Measurements from ENCODE around the gene PRKAR1B.

Gene PRKAR1B

DNA sequence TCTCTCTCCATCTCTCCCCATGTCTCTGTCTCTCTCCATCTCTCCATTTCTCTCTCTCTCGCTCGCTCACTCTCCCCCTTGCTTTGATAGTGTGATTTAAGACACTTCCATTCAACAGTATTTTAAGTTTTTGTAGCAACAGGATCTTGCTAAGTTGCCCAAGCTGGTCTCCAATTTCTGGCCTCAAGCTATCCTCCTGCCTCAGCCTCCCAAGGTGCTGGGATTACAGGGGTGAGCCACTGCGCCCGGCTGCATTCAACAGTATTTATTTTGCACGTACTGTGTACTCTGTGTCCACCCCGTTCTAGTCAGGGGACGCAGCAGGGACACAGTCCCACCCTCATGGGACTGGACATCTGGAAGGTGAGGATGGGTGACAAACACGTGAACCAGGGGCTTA lies 193.0 kb downstream of the PRKAR1B start:
- DNase-seq, result no peak

DNA sequence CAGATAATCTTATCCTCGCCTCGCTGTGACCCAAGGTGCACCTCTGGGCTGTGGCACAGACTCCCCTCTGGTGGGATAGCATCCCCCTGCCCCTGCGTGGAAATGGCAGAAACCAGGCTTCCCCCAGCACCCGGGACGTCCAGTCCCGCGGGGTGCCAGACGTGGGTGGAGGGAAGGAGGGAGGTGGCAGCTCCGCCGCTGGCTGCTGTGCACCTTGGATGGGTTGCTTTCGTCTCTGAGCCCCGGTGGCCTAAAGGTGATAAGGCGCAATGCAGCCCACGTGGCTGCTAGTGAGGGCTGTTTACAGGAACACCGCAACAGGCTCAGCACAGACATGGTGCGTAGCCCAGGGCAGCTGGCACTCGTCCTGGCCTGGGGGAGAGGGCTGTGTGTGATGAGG lies 193.8 kb downstream of the PRKAR1B start:
- DNase-seq, result no peak

DNA sequence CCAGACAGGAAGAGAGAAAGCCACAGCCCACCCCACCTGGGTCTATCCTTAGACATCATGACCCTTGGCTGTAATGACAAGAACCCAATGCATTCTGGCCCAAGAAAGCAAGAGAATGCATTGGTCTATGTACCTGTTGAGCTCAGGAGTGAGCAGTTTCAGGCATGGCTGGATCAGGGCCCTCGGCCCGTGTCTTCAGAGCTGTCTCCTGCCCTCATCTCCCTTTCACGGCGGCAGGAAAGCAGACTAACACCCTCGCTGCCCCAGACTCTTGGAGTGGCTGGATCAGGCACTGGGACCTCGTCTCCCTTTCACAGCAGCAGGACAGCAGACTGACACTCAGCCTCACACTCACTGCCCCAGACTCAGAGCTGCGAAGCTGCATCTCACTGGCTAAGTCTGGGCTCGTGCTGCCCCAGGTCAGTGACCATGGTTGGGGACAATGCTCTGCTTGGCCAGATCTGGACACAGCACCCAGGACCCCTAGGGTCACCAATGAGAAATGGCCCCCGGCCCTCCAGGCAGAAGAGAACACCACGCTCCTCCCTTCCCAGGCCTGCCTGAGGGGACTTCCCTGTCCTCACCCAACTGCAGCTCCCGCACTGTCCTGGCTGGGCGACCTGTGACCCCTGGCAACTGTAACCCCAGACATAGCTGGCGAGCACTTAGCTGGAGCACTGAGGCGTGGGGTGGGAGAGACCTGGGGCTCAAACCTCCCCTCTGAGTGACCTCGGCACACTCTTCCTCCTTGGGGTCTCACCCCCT lies 194.5 kb downstream of the PRKAR1B start:
- no peak for DNase-seq

DNA sequence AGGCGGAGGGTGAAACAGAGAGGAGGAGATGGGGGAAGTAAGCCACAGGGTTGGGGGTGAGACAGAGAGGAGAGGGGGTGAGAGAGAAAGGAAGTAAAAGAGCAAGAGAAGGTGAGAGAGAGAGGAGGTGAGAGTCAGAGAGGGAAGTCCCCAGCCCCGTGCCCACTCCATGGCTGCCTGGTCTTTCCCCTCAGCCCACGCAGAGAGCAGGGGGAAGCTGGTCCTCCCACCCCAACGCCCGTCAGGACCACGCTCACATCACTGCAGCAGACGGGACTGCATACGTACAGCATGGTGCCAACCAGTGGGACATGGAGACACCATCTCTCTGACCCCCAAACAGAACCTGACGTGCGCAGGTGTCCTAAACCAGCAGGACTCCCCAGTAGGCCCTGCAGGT lies 195.3 kb downstream of the PRKAR1B start:
- DNase-seq, result no peak

DNA sequence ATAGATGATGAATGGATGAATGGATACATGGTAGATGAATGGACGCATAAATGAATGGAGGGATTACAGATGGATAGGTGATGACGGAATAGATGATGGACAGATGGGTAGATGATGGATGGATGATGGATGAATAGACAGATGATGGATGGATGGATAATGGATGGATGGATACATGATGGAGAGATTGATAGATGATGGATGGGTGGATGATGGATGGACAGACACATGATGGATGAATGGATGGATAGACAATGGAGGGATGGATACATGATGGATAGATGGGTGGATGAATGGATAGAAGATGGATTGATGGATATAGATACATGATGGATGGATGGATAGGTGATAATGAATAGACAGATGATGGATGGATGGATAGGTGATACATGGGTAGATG lies 198.6 kb downstream of the PRKAR1B start:
- no peak for DNase-seq

DNA sequence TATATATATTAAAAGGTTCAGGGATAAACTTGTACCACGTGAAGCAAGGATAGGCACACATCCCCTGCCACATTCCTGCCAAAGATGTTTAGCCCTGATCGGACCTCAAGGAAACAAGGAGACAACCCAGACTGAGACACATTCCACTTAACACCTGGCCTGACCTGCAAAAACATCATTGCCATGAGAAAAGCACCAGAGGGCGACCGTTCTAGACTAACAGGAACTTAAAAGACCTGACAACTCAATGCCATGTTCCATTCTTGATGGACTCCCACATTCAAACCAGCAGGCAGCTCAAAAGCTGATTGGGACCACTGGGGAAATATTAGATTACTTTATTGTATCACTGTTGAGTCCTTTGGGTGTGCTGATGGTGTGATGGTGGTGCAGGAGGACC lies 199.4 kb downstream of the PRKAR1B start:
- DNase-seq, result no peak

DNA sequence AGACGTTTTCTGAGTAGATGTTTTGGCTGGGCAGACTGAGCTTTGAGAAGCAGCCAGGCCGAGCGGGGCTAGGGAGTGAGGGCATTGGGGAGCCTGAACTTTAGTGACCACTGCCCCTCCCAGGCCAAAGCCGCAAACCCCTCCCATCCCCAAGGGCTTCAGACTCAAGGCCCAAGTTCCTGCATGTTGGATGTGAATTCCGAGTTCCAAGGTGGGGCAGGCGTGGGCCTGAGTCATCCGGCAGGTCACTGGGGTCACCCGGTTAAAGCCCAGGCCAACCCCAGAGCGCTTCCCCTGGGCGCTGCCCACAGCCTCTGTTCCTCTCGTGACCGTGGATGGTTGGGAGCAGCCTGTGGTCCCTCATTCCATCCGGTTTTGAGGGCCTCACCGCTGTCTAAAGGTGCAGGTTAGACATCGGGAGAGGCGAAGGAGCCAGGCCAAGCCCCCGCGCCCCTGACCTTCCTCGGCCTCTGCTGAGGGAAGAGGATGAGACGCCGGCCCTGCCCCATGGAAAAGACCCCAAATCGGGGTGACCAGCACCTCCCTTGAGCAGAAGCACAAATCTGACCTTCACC lies 200.5 kb downstream of the PRKAR1B start:
- no peak for DNase-seq

DNA sequence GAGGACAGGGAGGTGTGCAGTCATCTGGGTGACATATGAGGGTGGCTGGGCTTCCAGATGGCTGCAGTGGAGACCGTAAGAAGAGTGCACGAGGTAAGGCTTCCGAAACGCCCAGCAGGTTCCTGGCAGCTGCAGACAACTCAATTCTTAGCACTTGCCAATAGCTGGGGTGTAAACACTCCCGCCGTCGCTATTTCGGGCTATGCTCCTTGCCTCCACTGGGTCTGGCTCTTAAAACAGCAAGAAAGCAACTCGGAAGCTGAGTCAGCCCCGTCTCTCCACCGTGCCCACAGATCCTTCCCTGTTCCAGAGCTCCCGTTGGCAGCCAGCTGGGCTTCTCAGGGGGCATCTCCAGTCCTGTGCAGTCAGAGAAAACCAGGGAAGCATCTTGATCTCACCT lies 201.3 kb downstream of the PRKAR1B start:
- no peak for DNase-seq

DNA sequence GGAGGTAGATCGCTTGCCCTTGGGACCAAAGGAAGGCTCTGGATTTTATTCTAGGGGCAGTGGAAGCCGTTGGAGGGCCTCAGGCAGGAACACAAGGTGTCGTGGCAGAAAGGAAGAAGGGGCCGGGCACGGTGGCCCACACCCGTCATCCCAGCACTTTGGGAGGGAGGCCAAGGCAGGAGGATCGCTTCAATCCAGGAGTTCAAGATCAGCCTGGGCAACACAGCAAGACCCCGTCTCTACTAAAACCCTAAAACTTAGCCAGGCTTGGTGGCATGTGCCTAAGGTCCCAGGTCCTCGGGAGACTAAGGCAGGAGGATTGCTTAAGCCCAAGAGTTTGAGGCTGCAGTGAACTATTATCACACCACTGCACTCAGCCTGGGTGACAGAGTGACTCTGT lies 202.3 kb downstream of the PRKAR1B start:
- no peak for DNase-seq

DNA sequence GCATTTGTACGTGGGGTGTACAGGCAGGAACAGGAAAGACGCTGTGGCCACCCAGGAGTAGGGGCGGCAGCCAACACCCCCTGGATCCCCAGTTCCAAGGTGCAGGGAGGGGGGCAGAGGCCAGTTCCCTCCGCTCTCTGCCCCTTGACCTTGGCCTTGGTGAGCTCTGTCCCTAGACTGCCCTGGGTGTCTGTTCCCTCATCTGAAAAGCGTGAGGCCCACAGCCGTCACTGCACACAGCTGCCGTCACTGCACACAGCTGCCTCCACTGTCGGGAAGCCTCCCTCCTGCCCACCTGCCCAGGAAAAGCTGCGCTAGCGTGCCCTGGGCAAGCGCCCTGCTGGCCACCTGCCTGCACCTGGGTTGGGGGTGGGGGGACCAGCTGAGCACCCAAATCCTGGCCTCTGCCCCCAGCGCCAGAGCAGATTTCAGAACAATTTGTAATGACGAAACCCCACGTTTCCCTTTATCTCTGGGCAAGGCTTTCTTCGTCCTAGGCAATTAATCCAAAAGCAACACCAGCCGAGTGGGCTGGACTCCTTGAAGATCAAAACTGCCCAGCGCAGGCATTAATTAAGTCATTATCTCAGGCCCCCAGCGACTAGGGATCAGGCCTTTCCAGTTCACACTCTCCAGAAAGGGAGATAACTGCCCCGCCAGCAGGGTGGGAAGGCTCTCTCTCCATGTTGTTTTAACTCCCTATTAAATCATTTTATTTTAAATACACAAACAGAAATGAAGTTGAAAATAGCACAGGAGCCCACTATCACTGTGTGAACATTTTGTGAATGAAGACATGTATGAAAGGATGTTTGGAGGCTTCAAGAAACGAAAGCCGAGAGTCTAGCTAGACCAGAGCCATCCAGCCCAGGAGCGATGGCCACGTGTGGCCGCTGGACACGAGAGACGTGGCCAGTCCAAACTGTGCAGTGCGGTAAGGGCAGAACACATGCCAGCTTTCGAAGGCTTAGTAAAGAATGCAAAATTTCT lies 203.4 kb downstream of the PRKAR1B start:
- no peak for DNase-seq

DNA sequence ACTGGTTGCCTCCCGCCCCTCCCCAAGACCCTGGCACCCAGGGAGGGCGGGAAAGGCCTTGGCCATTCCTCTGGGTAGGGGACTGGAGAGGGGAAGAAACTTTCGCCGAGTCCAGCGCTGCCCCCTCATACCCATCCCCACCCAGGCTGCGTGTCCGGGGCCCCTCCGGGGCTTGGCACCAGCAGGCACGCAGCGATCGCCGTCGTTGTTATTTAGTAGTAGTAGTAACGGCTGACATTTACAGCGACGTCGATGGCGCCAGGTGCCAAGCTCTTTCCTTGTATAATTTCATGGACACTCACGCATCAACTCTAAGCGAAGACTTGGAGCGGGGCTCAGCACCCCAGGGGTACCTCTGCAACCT lies 204.1 kb downstream of the PRKAR1B start:
- no peak for DNase-seq

DNA sequence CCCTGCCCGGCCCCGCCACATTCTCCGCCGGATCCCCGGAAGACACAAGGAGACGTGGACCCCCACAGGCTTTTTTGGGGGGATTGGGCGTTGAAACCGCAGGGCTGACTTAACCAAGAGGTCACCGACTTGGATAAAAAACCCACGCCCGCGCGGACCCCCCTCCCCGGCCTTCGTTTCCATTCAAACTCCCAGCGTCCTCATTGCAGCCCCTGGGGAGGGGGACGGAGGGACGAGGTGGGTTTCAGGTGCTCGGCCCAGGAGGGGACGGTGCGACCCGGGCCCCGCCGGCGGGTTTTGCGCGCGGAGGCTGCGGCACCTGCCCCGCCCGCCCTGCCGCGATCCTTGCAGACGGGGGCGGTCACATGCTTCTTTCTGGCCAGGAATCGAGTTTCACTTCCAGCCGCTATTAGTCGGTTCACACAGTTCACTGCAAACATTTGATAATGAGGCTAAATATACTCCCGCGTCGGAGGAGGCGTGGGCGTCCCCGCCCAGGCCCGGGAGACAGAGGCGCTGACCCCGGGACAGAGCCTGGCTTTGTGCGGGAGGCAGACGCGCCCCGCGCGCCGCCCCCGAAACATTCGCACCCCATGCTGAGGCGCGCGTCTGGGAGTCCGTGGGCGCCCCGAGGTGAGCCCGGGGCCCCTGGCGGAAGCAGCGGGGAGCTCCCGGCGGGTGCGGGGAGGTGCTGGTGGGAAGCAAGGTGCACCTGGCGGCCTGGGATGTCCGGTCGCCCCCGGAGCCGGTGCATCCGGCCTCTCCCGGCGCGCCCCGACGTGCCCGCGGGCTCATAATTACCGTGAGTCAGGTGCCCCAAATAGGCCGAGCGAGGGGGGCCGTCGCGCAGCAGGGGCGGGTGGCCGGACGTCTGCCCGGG lies 204.8 kb downstream of the PRKAR1B start:
- no peak for DNase-seq

DNA sequence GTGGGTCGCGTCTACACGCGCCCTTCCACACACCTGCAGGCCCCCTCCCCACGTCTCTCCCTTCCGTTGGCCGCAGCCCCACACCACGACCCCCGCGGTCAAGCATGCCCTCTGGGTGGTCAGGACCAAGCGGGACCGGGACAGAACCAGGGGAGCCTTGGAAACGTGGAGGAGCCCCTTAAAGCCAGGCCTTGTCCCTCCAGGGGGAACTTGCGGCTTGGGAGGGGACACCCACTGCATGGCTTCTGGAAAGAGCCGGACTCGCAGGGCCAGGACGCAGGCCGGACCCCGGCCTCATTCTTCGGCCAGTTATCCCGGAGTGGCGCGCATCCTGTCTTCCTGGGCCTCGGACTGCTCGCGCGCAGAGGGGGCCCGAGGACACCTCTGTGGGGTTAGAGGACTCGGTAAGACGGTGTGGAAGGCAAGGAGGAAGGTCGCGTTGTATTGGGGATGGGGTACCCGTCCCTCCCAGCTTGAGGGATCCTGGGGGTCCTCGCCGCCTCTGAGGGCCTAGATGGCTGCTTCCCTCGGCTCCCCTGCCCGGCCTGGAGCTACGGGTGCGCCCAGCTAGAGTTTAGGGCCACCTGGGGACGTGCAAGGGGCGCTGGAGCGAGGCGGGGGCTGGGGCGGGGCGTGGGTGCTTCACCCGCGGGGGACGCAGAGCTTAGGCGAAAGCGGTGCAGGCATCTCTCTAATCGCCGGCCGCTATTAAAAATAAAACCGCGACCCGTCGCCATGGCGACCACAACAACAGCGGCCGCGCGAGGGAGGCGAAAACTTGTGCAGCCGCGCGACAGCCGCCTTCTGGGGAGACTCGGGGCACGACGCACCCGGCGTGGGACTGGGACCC lies 205.6 kb downstream of the PRKAR1B start:
- no peak for DNase-seq

DNA sequence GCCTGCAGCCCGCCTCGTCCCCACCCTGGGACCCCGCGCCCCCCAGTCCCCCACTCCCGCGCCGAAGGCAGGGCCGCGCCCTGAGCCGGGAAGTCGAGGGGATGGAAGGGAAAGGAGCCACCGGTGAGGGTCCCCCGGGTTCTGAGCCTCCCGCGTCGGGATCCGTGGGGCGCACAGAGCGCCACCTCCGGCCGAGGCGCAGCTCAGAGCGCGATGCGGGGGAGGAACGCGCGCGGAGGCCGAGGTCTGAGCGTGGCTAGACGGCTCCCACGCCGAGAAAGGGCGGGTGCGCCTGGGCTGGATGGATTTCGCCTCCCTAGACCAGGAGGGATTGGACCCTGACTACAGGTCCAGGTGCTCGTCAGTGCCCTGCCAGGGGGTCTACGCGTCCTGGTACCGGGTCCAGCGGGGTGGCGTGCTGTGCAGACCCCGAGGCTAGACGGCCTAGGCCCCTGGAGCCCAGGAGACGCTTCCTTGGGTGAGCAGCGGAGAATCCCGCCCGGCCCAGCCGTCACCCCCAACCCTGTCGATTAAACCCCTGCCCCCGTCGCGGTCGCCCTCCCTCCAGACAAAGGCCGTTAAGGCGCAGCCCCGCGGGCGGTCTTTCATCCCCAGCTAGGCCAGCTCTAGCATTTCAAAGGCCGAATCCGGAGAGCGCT lies 206.4 kb downstream of the PRKAR1B start:
- no peak for DNase-seq

DNA sequence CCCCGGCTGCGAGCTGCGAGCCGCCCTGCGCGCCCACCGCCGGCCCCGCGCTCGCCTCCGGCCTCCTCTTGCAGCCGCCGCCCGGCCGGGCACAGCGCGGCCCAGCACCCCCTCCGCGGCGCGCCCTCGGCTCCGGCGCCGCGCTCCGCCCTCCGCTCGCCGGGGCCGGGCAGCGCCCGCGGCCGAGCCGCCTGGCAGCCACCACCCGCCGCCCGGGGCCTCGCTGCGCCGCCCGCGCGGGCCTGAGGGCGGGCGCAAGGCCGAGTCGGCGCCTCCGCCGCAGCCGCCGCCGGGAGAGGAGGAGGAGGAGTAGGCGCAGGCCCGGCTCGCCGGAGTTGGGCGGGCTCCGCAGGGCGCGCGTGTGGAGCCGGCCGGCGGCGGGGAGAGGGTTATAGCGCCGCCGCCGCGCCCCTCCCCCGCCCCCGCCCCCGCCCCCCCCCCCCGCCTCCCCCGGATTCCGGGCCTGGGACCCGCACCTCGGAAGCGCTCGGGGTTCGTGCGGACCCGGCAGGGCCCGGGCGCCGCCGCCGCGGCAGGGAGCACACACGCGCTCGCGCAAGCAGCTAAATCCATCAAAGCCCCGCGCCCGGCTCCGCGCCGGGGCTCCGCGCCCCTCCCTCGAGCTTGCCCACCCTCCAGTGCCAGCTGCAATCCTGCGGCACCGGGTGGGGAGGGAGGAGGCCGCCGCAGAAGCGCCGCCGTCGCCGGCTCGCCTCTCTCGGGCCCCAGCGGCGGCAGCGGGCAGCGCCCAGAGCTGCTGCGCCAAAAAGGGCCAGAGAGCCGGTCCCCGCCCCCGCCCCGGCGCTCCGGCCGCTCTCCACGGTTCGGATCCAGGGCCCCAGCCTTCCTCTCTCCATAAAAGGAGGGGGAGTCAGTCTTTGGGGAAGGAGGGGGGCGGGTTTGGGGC lies 207.3 kb downstream of the PRKAR1B start, which contains the start of gene PDGFA:
TSS of gene PDGFA (minus strand) at position 363 of the 907 bp plus-strand sequence. CDS start 845 bp downstream, outside the sequence.
- no peak for DNase-seq

DNA sequence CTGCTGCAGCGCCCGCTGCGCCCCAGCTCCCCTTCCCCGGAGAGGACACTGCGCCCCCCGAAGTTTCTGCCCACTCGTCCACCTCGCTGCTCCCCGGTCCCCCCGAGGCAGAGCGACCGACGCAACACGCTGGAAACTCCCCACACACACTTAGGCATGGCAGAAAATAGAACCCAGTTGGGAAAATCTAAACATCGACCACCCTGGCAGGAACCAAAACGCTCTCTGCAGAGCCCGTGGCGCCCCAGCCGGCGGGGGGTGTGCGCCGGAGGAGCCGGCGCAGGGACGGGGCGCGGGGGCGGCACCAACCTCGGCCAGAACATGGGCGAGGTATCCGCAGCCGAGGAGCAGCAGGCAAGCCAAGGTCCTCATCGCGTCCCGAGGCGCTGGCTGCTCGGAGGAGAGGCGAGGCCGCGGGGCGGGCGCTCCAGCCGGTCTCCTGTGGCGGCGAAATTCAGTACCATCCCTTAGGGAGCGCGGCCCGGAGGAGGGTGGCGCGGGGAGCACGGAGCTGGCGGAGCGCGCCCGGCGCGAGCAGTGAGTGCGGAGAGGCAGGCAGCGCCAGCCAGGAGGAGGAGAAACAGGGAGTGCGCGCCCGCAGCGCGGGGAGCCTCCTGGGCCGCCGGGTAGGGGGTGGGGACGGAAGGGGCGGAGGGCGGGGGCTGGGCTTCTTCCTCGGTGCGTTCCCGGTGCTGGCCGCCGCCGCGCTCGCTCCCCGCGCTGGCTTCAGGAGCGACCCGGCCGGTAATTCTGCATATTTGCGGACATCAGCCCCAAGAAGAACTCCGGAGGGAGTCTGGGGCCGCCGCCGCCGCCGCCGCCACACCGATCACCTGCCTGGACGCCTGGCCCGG lies 208.2 kb downstream of the PRKAR1B start:
- no peak for DNase-seq

DNA sequence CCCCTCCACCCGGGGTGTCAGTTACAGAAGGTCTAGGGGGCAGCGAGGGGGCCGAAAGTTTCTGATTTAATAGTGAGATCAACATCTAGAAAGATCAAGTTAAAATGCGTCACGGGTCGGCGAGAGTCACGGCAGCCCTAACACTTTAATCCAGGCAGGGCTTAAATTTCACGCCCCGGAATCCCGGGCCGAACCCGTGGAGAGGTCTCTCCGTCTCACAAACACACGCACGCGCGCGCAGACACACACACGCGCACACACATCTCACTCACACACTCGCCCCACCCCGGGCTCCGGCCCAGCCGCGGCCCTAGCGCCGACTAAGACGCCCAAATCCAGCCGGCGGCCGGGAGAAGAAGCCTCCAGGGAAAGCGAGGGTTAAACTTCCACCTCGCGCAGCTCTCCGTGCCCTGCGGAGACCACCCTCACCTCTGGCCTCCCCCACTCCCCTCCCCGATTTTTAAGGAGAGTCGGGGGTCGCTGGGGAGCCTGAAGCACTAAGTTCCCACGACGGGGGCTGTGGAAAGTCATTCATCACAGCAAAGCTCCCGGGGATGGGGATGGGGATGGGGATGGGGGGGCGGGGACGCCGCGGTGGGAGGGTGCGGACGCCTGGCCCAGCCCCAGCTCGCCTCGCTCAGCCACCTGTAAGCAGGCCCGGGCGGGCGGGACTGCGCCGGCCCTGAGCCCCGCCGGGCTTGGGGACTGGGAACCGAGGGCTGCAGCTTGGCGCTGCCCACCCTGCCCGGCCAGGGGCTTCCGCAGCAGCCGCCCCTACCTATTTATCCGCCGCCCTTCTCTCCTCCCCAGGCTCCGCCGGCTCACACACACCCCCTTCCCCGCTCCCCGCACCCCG lies 209.1 kb downstream of the PRKAR1B start:
- no peak for DNase-seq
